IMR-90 (cell line): Measurements from ENCODE around the gene RAB8A. TPM values are rescaled to one million over a fixed set of nuclear protein-coding genes. Genes with fewer than 3 reads are reported as not detected.

ENCODE experiments used
- ATAC-seq: fragments of 200-7000 bp; cut with Tn5 transposase; 2 replicates; pipeline ENCODE4 v1.9.1; 2020; ENCODE audit warnings: low read depth, mild to moderate bottlenecking, moderate library complexity
- BruUV-seq: library from RNA; stranded (reverse); fragments of 400-500 nt; replicated peaks from 2 replicates; lab custom pipeline; 2021; lab: Mats Ljungman, UMichigan
- CTCF ChIA-PET: fragments of 300-600 bp; formaldehyde crosslinking; extraction: SDS; loops from one replicate; lab custom pipeline; 2021; ENCODE audit warnings: antibody characterized with exemption; lab: Yijun Ruan, JAX
- POLR2A ChIA-PET: fragments of 300-600 bp; sonication (Branson Sonifier 250); formaldehyde crosslinking; loops from one replicate; lab custom pipeline; 2022; ENCODE audit warnings: antibody characterized with exemption; ENCODE audit not compliant: unreplicated experiment; lab: Charles Lee
- DNase-seq: peaks from one replicate; pipeline ENCODE4 v3.0.0; 2013
- H2AFZ ChIP-seq: replicated peaks from 2 replicates; pipeline ENCODE3; 2013; ENCODE audit warnings: low read length, mild to moderate bottlenecking; ENCODE audit not compliant: poor library complexity
- H2AK5ac ChIP-seq: 2 replicates; pipeline ENCODE4 v1.6.1; 2013; ENCODE audit warnings: low read depth, low read length, inconsistent platforms
- H2AK9ac ChIP-seq: replicated peaks from 2 replicates; pipeline ENCODE3; 2013; ENCODE audit warnings: mild to moderate bottlenecking, low read depth, low read length, moderate library complexity; ENCODE audit not compliant: poor library complexity
- H2BK120ac ChIP-seq: 2 replicates; pipeline ENCODE4 v1.6.1; 2013; ENCODE audit warnings: low read depth, low read length, inconsistent platforms
- H2BK15ac ChIP-seq: 3 replicates; pipeline ENCODE4 v1.6.1; 2013; ENCODE audit warnings: low read depth, low read length, inconsistent platforms
- H2BK20ac ChIP-seq: 2 replicates; pipeline ENCODE4 v1.6.1; 2013; ENCODE audit warnings: low read depth, mild to moderate bottlenecking, inconsistent platforms, low read length, moderate library complexity
- H2BK5ac ChIP-seq: 2 replicates; pipeline ENCODE4 v1.6.1; 2013; ENCODE audit warnings: mild to moderate bottlenecking, low read depth, low read length, inconsistent platforms; ENCODE audit not compliant: poor library complexity, severe bottlenecking
- H3K14ac ChIP-seq: replicated peaks from 2 replicates; pipeline ENCODE4 v1.6.1; 2013; ENCODE audit warnings: low read depth, low read length, inconsistent platforms
- H3K18ac ChIP-seq: 2 replicates; pipeline ENCODE4 v1.6.1; 2013; ENCODE audit warnings: low read depth, low read length, control low read depth
- H3K23ac ChIP-seq: 2 replicates; pipeline ENCODE4 v1.6.1; 2013; ENCODE audit warnings: low read depth, low read length, inconsistent platforms
- H3K27ac ChIP-seq: 2 replicates; pipeline ENCODE4 v1.5.1; 2013; ENCODE audit warnings: mild to moderate bottlenecking, control low read depth, low read length; ENCODE audit not compliant: insufficient read depth
- H3K27me3 ChIP-seq: 2 replicates; pipeline ENCODE4 v1.6.1; 2013; ENCODE audit warnings: low read length; ENCODE audit not compliant: control insufficient read depth, insufficient read depth
- H3K36me3 ChIP-seq: 2 replicates; pipeline ENCODE4 v1.6.1; 2013; ENCODE audit warnings: low read length, mixed read lengths; ENCODE audit not compliant: control insufficient read depth, insufficient read depth
- H3K4ac ChIP-seq: 2 replicates; pipeline ENCODE4 v1.6.1; 2013; ENCODE audit warnings: low read depth, low read length, inconsistent platforms
- H3K4me1 ChIP-seq: 2 replicates; pipeline ENCODE4 v1.6.1; 2013; ENCODE audit warnings: low read length, mixed read lengths; ENCODE audit not compliant: control insufficient read depth, insufficient read depth
- H3K4me2 ChIP-seq: 2 replicates; pipeline ENCODE4 v1.6.1; 2013; ENCODE audit warnings: low read depth, mild to moderate bottlenecking, control low read depth, low read length, moderate library complexity
- H3K4me3 ChIP-seq: 2 replicates; pipeline ENCODE4 v1.5.1; 2013; ENCODE audit warnings: low read depth, mild to moderate bottlenecking, control low read depth, low read length, moderate library complexity; ENCODE audit not compliant: insufficient read depth
- H3K56ac ChIP-seq: 2 replicates; pipeline ENCODE4 v1.6.1; 2013; ENCODE audit warnings: low read length, inconsistent platforms; ENCODE audit not compliant: insufficient read depth; ENCODE audit errors: extremely low read depth
- H3K79me1 ChIP-seq, 2 experiments: 2 replicates each; pipeline ENCODE4 v1.6.1; 2013; ENCODE audit warnings: low read length in 2 of 2, inconsistent platforms in 1 of 2, low read depth in 1 of 2
- H3K9ac ChIP-seq: 2 replicates; pipeline ENCODE4 v1.6.1; 2013; ENCODE audit warnings: low read depth, low read length, control low read depth
- H3K9me1 ChIP-seq: 2 replicates; pipeline ENCODE4 v1.6.1; 2013; ENCODE audit warnings: low read length, inconsistent platforms; ENCODE audit not compliant: insufficient read depth
- H3K9me3 ChIP-seq: 2 replicates; pipeline ENCODE4 v1.6.1; 2013; ENCODE audit warnings: low read length; ENCODE audit not compliant: control insufficient read depth, insufficient read depth
- H4K20me1 ChIP-seq: 2 replicates; pipeline ENCODE4 v1.6.1; 2013; ENCODE audit warnings: low read length, inconsistent platforms; ENCODE audit not compliant: insufficient read depth
- H4K5ac ChIP-seq: 2 replicates; pipeline ENCODE4 v1.6.1; 2013; ENCODE audit warnings: mild to moderate bottlenecking, low read depth, low read length, control low read depth
- H4K8ac ChIP-seq, 2 experiments: 2 replicates each; pipeline ENCODE4 v1.6.1; 2013; ENCODE audit warnings: low read depth in 2 of 2, low read length in 2 of 2, control low read depth in 1 of 2, inconsistent platforms in 1 of 2
- H4K91ac ChIP-seq: 2 replicates; pipeline ENCODE4 v1.6.1; 2013; ENCODE audit warnings: low read depth, low read length, inconsistent platforms; ENCODE audit not compliant: insufficient read depth
- NFE2L2 ChIP-seq: fragments of 150-350 bp; IDR thresholded peaks from 2 replicates; pipeline ENCODE4 v1.6.1; 2016; ENCODE audit warnings: low read depth, mild to moderate bottlenecking, low read length
- POLR2A ChIP-seq: IDR thresholded peaks from 2 replicates; pipeline ENCODE4 v1.6.1; 2012; ENCODE audit warnings: mild to moderate bottlenecking, low read depth, low read length
- RCOR1 ChIP-seq: IDR thresholded peaks from 2 replicates; pipeline ENCODE4 v1.6.1; 2012; ENCODE audit warnings: mild to moderate bottlenecking, low read length, improper control_type of control experiment; ENCODE audit not compliant: insufficient replicate concordance
- RFX5 ChIP-seq: IDR thresholded peaks from 2 replicates; pipeline ENCODE4 v1.8.0; 2012; ENCODE audit warnings: low read depth, mild to moderate bottlenecking, low read length, moderate library complexity
- SMC3 ChIP-seq: fragments of 150-350 bp; IDR thresholded peaks from 2 replicates; pipeline ENCODE4 v1.6.1; 2016; ENCODE audit warnings: low read depth, mild to moderate bottlenecking, antibody characterized with exemption, low read length, moderate library complexity
- WGBS, 2 experiments: methylation state at CpG; one replicate each; pipeline versions ENCODE4 v1.1.5 to v1.1.7; 2013; ENCODE audit warnings: missing lambda C conversion rate in 2 of 2; ENCODE audit not compliant: insufficient read length in 1 of 2; ENCODE audit errors: extremely low coverage in 2 of 2; 5-methylcytosine and 5-hydroxymethylcytosine counted together
- dilution Hi-C: fragments of 300-500 bp; cut with HindIII; formaldehyde crosslinking; loops from one replicate; pipeline ENCODE4 v1.14.3; 2018; ENCODE audit warnings: low sequenced_read_pairs; ENCODE audit not compliant: unreplicated experiment
- in situ Hi-C: fragments of 300-500 bp; cut with MboI; formaldehyde crosslinking; loops from 3 replicates; pipeline ENCODE4 v1.14.3; 2019; ENCODE audit warnings: low sequenced_read_pairs, inconsistent platforms, mixed read lengths
- intact Hi-C: fragments of 100-400 bp; cut with micrococcal nuclease; formaldehyde crosslinking; loops from 2 replicates; pipeline ENCODE4 v1.10.0; 2022
- polyA plus RNA-seq, 3 experiments: library from polyadenylated mRNA; depleted of rRNA; stranded (reverse); fragments of >200 nt; gene quantifications; 2 replicates each; pipeline ENCODE4 v1.2.3, GENCODE V29; 2012; ENCODE audit warnings: low replicate concordance in 1 of 3
- total RNA-seq: library from RNA; depleted of rRNA; stranded (reverse); fragments of >200 nt; gene quantifications from 2 replicates; pipeline ENCODE4 v1.2.3, GENCODE V29; 2012
- TF ChIP-seq, protein P1 (sequence below): fragments of 150-350 bp; IDR thresholded peaks from 2 replicates; pipeline ENCODE4 v1.6.1; 2017; ENCODE audit warnings: mild to moderate bottlenecking, antibody characterized with exemption, low read length, low read depth

The RAB8A gene
- total and polyA plus RNA-seq, 2 of the 4 experiments (the other 2 are of a cell fraction) = 64.5 to 135 TPM

DNA sequence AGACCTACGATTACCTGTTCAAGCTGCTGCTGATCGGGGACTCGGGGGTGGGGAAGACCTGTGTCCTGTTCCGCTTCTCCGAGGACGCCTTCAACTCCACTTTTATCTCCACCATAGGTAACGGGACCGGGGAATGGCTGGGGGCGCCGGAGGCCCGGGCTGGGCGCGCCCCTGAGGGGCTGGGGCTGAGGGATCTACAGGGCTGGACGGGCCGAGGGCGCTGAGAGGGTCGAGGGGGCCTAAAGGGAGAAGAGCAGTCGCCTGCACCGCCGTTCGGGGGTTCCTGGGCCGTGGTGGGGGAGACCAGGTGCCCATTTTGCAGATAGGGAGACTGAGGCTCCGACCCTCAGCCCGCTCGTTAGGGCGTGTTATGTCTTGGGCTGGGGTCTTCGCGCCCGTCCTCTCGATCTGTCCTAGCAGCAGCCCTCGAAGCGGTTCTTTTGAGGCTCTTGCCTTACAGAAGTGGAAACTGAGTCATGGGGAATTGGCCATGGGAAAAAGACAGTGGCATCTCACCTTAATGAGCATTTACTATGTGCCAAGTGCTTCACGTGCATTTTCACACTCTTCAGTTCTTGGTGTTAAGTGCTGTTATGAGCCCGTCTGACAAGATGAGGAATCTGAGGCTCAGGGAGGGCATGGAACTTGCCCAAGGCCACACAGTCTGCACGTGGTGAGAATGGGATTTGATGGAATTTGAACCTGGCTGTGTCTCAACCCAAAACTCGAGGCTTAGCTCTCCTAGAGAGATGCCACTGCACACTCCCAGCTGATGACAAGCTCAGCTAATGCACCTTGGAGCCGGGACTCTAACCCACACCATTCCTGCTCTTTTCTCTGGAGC is 442 bp downstream of the RAB8A start:
- Histone ChIP-seq H3K27me3 (no peaks in the 10 kb centered on the region), H4K8ac (peak overlapping the region; percentile 56 to 91), H2AFZ (peak overlapping the region; percentile 93), H4K20me1 (peaks cover 24% of the 10 kb centered on the region; the same call in 1 of the 2 replicates), H4K5ac (peak overlapping the region; percentile 54; the same call in 1 of the 2 replicates), H2AK9ac (peak overlapping the region; percentile 90), H3K9me3 (no peaks in the 10 kb centered on the region), H3K79me1 (peaks cover 11 to 45% of the 10 kb centered on the region in 2 experiments), H3K56ac (peak overlapping the region; percentile 65), H3K36me3 (peaks cover 4% of the 10 kb centered on the region; the same call in 1 of the 2 replicates), H3K4me2 (peak overlapping the region; percentile 90), H3K23ac (peak overlapping the region; percentile 83), H3K4ac (peak overlapping the region; percentile 77), H3K4me3 (peak overlapping the region; percentile 76), H2AK5ac (peak overlapping the region; percentile 95), H3K18ac (no peak overlapping the region), H3K4me1 (peaks cover 7% of the 10 kb centered on the region), H2BK15ac (peak overlapping the region; percentile 59; the same call in 1 of the 3 replicates), H3K9me1 (peaks cover 16% of the 10 kb centered on the region), H2BK20ac (no peak overlapping the region), H3K9ac (peak overlapping the region; percentile 77), H3K27ac (peak overlapping the region; percentile 76), H2BK5ac (peak overlapping the region; percentile 62), H3K14ac (peak overlapping the region; percentile 94), H2BK120ac (no peak overlapping the region), H4K91ac (peak overlapping the region; percentile 82)
- ATAC-seq (peak; percentile 1; the same call in 1 of the 2 replicates), DNase-seq (no peak)
- intact Hi-C loops (loop anchor here (1.0 to 5.0 kb wide), 4 partner anchors 33 to 71 kb away; no protein-coding TSS in a partner anchor), in situ Hi-C loops (loop anchor here (5.0 kb wide), 1 partner anchor 75 kb away; the partner anchor contains the start of gene FAM32A), dilution Hi-C loops (no loop called here)
- ChIA-PET CTCF (interaction anchor here (1.0 kb wide), 1 partner anchor 46 kb away, joined by 4 read pairs; no protein-coding TSS in a partner anchor), POLR2A (no interaction called here)
- TF ChIP-seq POLR2A = peak; percentile 60; the same call in 1 of the 2 replicates
- peak; percentile 66 for TF ChIP-seq RCOR1
- TF ChIP-seq RFX5 = no peak
- TF ChIP-seq NFE2L2 = no peak
- TF ChIP-seq, protein P1, sequence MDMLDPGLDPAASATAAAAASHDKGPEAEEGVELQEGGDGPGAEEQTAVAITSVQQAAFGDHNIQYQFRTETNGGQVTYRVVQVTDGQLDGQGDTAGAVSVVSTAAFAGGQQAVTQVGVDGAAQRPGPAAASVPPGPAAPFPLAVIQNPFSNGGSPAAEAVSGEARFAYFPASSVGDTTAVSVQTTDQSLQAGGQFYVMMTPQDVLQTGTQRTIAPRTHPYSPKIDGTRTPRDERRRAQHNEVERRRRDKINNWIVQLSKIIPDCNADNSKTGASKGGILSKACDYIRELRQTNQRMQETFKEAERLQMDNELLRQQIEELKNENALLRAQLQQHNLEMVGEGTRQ = no peak
- TF ChIP-seq SMC3 = no peak
- TSS peak; percentile 46 for BruUV-seq
- WGBS, 2 experiments = 0% methylated on average over 5 of the region's 37 CpGs; no CpG with 5 or more reads in 1 of the 2 experiments
